ENCODE measurements around the gene UNKL. TPM values are rescaled to one million over a fixed set of nuclear protein-coding genes. Genes with fewer than 3 reads are reported as not detected.
"Not testable (repeated sequence)": the region's sequence is repeated elsewhere in the genome, so short reads cannot be mapped to it uniquely, and the experiment has no call there.

The UNKL gene
- total RNA-seq, 2 donors from 2014 or later, result 9.9 to 11.3 TPM

- no peak for DNase-seq (ENCODE audit: low spot score)
- intact Hi-C loops (cut with DNase I), result no loop called here
Measured at GRCh38 chr16:1447965-1448364, 33.5 kb upstream of the UNKL start.

GRCh38 chr16:1446296-1447080, 32.0 kb upstream of the UNKL start:
- DNase-seq (ENCODE audit: low spot score), result no peak

GRCh38 chr16:1445518-1446203, 31.2 kb upstream of the UNKL start:
- DNase-seq (ENCODE audit: low spot score), result no peak
- intact Hi-C loops (cut with DNase I), result no loop called here

More at GRCh38 chr16:1446296-1447080, 32.0 kb upstream of the UNKL start:
- intact Hi-C loops (cut with DNase I), result no loop called here

GRCh38 chr16:1444730-1445517, 30.4 kb upstream of the UNKL start:
- no peak for DNase-seq (ENCODE audit: low spot score)
- intact Hi-C loops (cut with DNase I), result no loop called here

- intact Hi-C loops (cut with DNase I), result no loop called here
- no peak for DNase-seq (ENCODE audit: low spot score)
Measured at GRCh38 chr16:1443980-1444729, 29.7 kb upstream of the UNKL start, which contains the start of gene CCDC154. Gene CCDC154 (minus strand): TSS chr16:1444556. CDS start chr16:1444322, 234 bp downstream.

GRCh38 chr16:1443403-1443973, 29.0 kb upstream of the UNKL start:
- DNase-seq (ENCODE audit: low spot score), result no peak
- intact Hi-C loops (cut with DNase I), result no loop called here

GRCh38 chr16:1442697-1443096, 28.2 kb upstream of the UNKL start:
- intact Hi-C loops (cut with DNase I), result no loop called here
- no peak for DNase-seq (ENCODE audit: low spot score)

- intact Hi-C loops (cut with DNase I), result no loop called here
- no peak for DNase-seq (ENCODE audit: low spot score)
Measured at GRCh38 chr16:1441391-1441829, 26.9 kb upstream of the UNKL start.

- DNase-seq (ENCODE audit: low spot score); intact Hi-C loops (cut with DNase I): not testable (repeated sequence)
Measured at GRCh38 chr16:1439699-1440074, 25.2 kb upstream of the UNKL start.

- intact Hi-C loops (cut with DNase I), result no loop called here
- no peak for DNase-seq (ENCODE audit: low spot score)
Measured at GRCh38 chr16:1439058-1439698, 24.7 kb upstream of the UNKL start.

GRCh38 chr16:1438229-1439057, 23.9 kb upstream of the UNKL start:
- DNase-seq (ENCODE audit: low spot score), result no peak
- intact Hi-C loops (cut with DNase I), result no loop called here

GRCh38 chr16:1437606-1438005, 23.1 kb upstream of the UNKL start:
- no peak for DNase-seq (ENCODE audit: low spot score)
- intact Hi-C loops (cut with DNase I), result no loop called here

GRCh38 chr16:1436731-1437355, 22.3 kb upstream of the UNKL start:
- intact Hi-C loops (cut with DNase I), result no loop called here
- DNase-seq (ENCODE audit: low spot score), result no peak

- DNase-seq (ENCODE audit: low spot score), result no peak
- intact Hi-C loops (cut with DNase I), result no loop called here
Measured at GRCh38 chr16:1435921-1436697, 21.6 kb upstream of the UNKL start.

- no peak for DNase-seq (ENCODE audit: low spot score)
- intact Hi-C loops (cut with DNase I), result no loop called here
Measured at GRCh38 chr16:1434644-1435592, 20.4 kb upstream of the UNKL start.
